Central memory CD8-positive, alpha-beta T cell (primary cell): Measurements from ENCODE around the gene GABRB1.
"Not testable (repeated sequence)": the region's sequence is repeated elsewhere in the genome, so short reads cannot be mapped to it uniquely, and the experiment has no call there.

Experiments
- ATAC-seq: fragments of 150-1000 bp; cut with Tn5 transposase; replicated peaks from 2 replicates; pipeline ENCODE4 v1.10.0; 2022; ENCODE audit warnings: mild to moderate bottlenecking, moderate FRiP score, moderate number of reproducible peaks; ENCODE audit not compliant: poor library complexity, severe bottlenecking; ENCODE audit errors: extremely low read depth
- DNase-seq, 2 donors: peaks; one replicate each; pipeline ENCODE4 v3.0.0; 2021; ENCODE audit warnings: low spot score in 2 of 2
- H3K27ac Mint-ChIP-seq: one replicate; pipeline ENCODE4 v1.8.0; 2022; ENCODE audit warnings: low read depth, mild to moderate bottlenecking, moderate library complexity, mixed read lengths
- H3K27me3 Mint-ChIP-seq: one replicate; pipeline ENCODE4 v1.8.0; 2022; ENCODE audit warnings: mixed read lengths
- H3K36me3 Mint-ChIP-seq: one replicate; pipeline ENCODE4 v1.8.0; 2022; ENCODE audit warnings: mild to moderate bottlenecking, moderate library complexity, mixed read lengths; ENCODE audit not compliant: insufficient read depth
- H3K4me1 Mint-ChIP-seq: one replicate; pipeline ENCODE4 v1.8.0; 2022; ENCODE audit warnings: mixed read lengths
- H3K4me3 Mint-ChIP-seq: one replicate; pipeline ENCODE4 v1.8.0; 2022; ENCODE audit warnings: mild to moderate bottlenecking, moderate library complexity, mixed read lengths
- H3K9me3 Mint-ChIP-seq: one replicate; pipeline ENCODE4 v1.8.0; 2022; ENCODE audit warnings: mixed read lengths

Gene GABRB1

DNA sequence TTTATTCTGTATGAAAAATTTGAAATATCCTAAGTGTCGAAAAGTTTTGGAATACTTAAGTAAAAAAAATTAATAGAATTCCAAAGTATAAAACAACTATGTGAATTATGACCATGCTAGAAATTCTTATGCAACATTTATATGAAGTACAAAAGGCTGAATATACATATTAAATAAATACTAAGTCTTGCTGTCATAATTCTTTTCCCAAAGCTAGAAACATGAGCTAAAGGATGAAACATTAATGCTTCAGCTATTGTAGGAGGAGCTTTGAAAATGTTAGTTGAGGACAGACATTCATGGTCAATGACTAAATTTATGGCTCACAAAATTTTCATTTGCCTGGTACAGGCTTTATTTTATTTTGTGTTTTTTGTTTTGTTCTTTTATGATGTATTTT is 207.3 kb downstream of the GABRB1 start:
- Mint-ChIP-seq H3K4me1 (no peaks in the 10 kb centered on the region), H3K9me3 (no peaks in the 10 kb centered on the region), H3K36me3 (no peaks in the 10 kb centered on the region), H3K27ac (no peak overlapping the region), H3K4me3 (no peak overlapping the region), H3K27me3 (peaks cover 12% of the 10 kb centered on the region)
- ATAC-seq (no peak), DNase-seq (no peak)

GRCh38 chr4:47239649-47240048 is 208.3 kb downstream of the GABRB1 start:
- Mint-ChIP-seq H3K36me3 (no peaks in the 10 kb centered on the region), H3K9me3 (no peaks in the 10 kb centered on the region), H3K27me3 (peaks cover 7% of the 10 kb centered on the region), H3K4me1 (no peaks in the 10 kb centered on the region), H3K4me3 (no peak overlapping the region), H3K27ac (no peak overlapping the region)
- ATAC-seq (no peak), DNase-seq (no peak)

GRCh38 chr4:47251348-47252135 is 220.2 kb downstream of the GABRB1 start:
- Mint-ChIP-seq H3K36me3 (peaks cover 2% of the 10 kb centered on the region), H3K27ac (no peak overlapping the region), H3K4me1 (no peaks in the 10 kb centered on the region), H3K4me3 (no peak overlapping the region), H3K27me3 (peaks cover 44% of the 10 kb centered on the region), H3K9me3 (peaks cover 17% of the 10 kb centered on the region)
- DNase-seq (no peak), ATAC-seq (no peak)

DNA sequence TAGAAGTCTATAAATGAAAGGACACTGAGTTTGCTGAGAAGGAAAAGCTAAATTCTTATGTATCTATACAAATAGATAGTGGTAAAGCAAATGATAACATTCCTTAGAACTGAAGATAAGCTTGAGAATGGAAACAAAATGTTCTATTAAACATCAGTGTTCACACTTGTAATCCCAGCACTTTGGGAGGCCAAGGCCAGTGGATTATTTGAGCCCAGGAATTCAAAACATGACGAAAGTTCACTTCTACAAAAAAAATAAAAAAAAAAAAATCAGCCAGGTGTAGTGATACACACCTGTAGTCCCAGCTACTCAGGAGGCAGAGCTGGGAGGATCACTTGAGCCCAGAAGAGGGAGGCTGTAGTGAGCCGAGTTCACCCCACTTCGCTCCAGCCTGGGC is 232.4 kb downstream of the GABRB1 start:
- H3K36me3 Mint-ChIP-seq, result peaks cover 2% of the 10 kb centered on the region
- no peak overlapping the region for H3K27ac Mint-ChIP-seq
- ATAC-seq, result no peak
- no peaks in the 10 kb centered on the region for H3K9me3 Mint-ChIP-seq
- DNase-seq, result no peak
- no peak overlapping the region for H3K4me3 Mint-ChIP-seq
- H3K27me3 Mint-ChIP-seq, result peaks cover 12% of the 10 kb centered on the region
- no peaks in the 10 kb centered on the region for H3K4me1 Mint-ChIP-seq

- DNase-seq (no peak), ATAC-seq (no peak)
- H3K9me3 Mint-ChIP-seq, result no peaks in the 10 kb centered on the region
- H3K36me3 Mint-ChIP-seq, result no peaks in the 10 kb centered on the region
- H3K27me3 Mint-ChIP-seq, result peaks cover 21% of the 10 kb centered on the region
- no peaks in the 10 kb centered on the region for H3K4me1 Mint-ChIP-seq
- no peak overlapping the region for H3K27ac Mint-ChIP-seq
- H3K4me3 Mint-ChIP-seq, result no peak overlapping the region
These were observed 239.0 kb downstream of the GABRB1 start for GRCh38 chr4:47270201-47270888.

DNA sequence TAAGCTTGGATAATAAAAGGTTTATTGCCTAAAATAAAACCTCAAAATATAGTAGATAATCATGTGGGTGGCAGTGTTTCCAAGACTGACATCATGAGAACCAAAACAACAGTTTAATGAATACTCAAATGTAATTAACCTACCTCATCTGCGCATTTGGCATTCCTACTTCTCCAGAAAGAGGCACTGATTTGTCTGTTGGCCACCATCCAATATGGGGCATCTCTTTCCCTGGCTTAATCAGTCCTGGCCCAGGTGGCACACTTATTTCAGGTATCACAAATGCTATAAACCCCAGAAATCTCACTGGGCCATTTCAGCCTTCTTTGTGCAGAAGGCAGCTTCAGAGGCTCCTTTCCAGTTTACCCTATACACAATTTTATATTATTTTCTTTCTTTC is 239.9 kb downstream of the GABRB1 start:
- peaks cover 21% of the 10 kb centered on the region for H3K27me3 Mint-ChIP-seq
- no peaks in the 10 kb centered on the region for H3K9me3 Mint-ChIP-seq
- H3K27ac Mint-ChIP-seq, result no peak overlapping the region

DNA sequence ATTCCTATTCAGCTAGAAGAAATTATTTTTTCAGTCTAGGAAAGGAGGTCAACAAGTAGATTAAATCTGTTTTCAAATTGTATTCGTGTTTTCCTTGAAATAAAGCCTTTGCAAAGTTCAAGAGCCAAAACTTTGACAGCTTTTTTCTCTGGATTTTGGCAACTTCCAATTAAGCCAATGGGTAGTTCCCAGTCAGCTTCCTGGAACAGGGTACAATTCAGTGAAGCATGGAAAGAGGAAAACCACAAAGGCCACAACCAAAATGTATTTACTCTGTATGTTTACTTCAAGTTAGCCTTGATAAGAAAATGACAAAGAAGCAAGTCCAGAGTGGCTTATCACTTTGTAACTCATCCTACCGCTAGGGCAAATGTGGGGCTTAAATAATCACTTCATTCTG is 243.5 kb downstream of the GABRB1 start:
- ATAC-seq (no peak), DNase-seq (no peak)
- H3K27me3 Mint-ChIP-seq, result peaks cover 9% of the 10 kb centered on the region
- no peaks in the 10 kb centered on the region for H3K4me1 Mint-ChIP-seq
- H3K36me3 Mint-ChIP-seq, result no peaks in the 10 kb centered on the region
- H3K27ac Mint-ChIP-seq, result no peak overlapping the region
- H3K9me3 Mint-ChIP-seq, result no peaks in the 10 kb centered on the region
- no peak overlapping the region for H3K4me3 Mint-ChIP-seq

More for the DNA sequence above, 239.9 kb downstream of the GABRB1 start:
- Mint-ChIP-seq H3K36me3 (no peaks in the 10 kb centered on the region), H3K4me1 (no peaks in the 10 kb centered on the region), H3K4me3 (no peak overlapping the region)
- DNase-seq (no peak), ATAC-seq (no peak)

- ATAC-seq (no peak), DNase-seq (no peak)
- Mint-ChIP-seq H3K36me3 (no peaks in the 10 kb centered on the region), H3K4me1 (no peaks in the 10 kb centered on the region), H3K27me3 (peaks cover 9% of the 10 kb centered on the region), H3K4me3 (no peak overlapping the region), H3K9me3 (no peaks in the 10 kb centered on the region), H3K27ac (no peak overlapping the region)
These were observed 244.2 kb downstream of the GABRB1 start for GRCh38 chr4:47275595-47275994.

- Mint-ChIP-seq H3K36me3 (no peaks in the 10 kb centered on the region), H3K27me3 (peaks cover 1% of the 10 kb centered on the region), H3K4me3 (no peak overlapping the region), H3K27ac (no peak overlapping the region), H3K4me1 (no peaks in the 10 kb centered on the region), H3K9me3 (no peaks in the 10 kb centered on the region)
- DNase-seq, result no peak
- ATAC-seq, result no peak
These were observed 247.3 kb downstream of the GABRB1 start for GRCh38 chr4:47278631-47279030.

- no peak for ATAC-seq
- no peaks in the 10 kb centered on the region for H3K9me3 Mint-ChIP-seq
These were observed 256.4 kb downstream of the GABRB1 start for GRCh38 chr4:47287735-47288134.

GRCh38 chr4:47289805-47290204 is 258.4 kb downstream of the GABRB1 start:
- ATAC-seq, result no peak
- DNase-seq, result no peak
- Mint-ChIP-seq H3K9me3 (no peaks in the 10 kb centered on the region), H3K4me1 (no peaks in the 10 kb centered on the region), H3K27me3 (peaks cover 28% of the 10 kb centered on the region), H3K36me3 (peaks cover 2% of the 10 kb centered on the region), H3K27ac (no peak overlapping the region), H3K4me3 (no peak overlapping the region)

More at GRCh38 chr4:47287735-47288134, 256.4 kb downstream of the GABRB1 start:
- H3K27ac Mint-ChIP-seq, result no peak overlapping the region
- no peak for DNase-seq
- H3K36me3 Mint-ChIP-seq, result peaks cover 2% of the 10 kb centered on the region
- H3K4me1 Mint-ChIP-seq, result no peaks in the 10 kb centered on the region
- H3K4me3 Mint-ChIP-seq, result no peak overlapping the region
- H3K27me3 Mint-ChIP-seq, result peaks cover 28% of the 10 kb centered on the region

DNA sequence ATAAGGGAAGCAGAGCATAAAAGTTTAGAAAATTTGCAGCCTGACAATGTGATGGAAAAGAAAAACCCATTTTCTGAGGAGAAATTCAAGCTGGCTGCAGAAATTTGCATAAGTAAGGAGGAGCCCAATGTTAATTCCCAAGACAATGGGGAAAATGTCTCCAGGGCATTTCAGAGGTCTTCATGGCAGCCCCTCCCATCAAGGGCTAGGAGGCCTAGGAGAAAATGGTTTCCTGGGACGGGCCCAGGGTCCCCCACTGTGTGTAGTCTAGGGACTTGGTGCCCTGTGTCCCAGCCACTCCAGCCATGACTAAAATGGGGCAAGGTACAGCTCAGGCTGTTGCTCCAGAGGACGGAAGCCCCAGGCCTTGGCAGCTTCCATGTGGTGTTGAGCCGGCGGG is 259.5 kb downstream of the GABRB1 start:
- H3K27me3 Mint-ChIP-seq, result peaks cover 28% of the 10 kb centered on the region
- H3K27ac Mint-ChIP-seq, H3K9me3 Mint-ChIP-seq, H3K4me3 Mint-ChIP-seq, H3K4me1 Mint-ChIP-seq, ATAC-seq, H3K36me3 Mint-ChIP-seq, DNase-seq: not testable (repeated sequence)

DNA sequence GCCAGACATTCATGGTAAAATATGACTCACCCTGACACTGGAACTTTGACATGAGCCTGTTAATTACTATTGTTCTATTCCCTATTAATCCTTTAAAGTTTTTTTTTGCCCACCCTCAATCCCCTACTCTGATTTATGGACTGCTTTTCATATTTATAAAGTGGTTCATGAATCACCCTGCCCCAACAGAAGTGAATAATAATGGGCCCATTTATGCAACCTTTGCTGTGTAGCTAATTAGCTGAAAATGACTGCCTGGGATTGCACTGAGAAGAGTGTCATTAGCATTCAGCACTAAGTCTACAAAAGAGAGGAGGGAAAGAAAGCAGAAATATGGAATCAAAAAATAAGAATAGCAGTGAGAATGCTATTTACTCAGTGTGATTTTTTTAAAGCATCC is 277.8 kb downstream of the GABRB1 start:
- Mint-ChIP-seq H3K27me3 (peaks cover 14% of the 10 kb centered on the region), H3K4me3 (no peak overlapping the region), H3K4me1 (no peaks in the 10 kb centered on the region), H3K9me3 (no peaks in the 10 kb centered on the region), H3K36me3 (peaks cover 2% of the 10 kb centered on the region), H3K27ac (no peak overlapping the region)
- no peak for ATAC-seq
- no peak for DNase-seq
